Glutamatergic neuron (in vitro differentiated cells): ENCODE measurements around the gene MARK4. TPM values are rescaled to one million over a fixed set of nuclear protein-coding genes. Genes with fewer than 3 reads are reported as not detected.

Source experiments
- DNase-seq: peaks from one replicate; pipeline ENCODE4 v3.0.0; 2022
- H3K27ac Mint-ChIP-seq: one replicate; pipeline ENCODE4 v1.8.0; 2020; ENCODE audit warnings: mild to moderate bottlenecking, mixed read lengths, inconsistent platforms; ENCODE audit not compliant: unreplicated experiment
- H3K27me3 Mint-ChIP-seq: one replicate; pipeline ENCODE4 v1.8.0; 2020; ENCODE audit warnings: mild to moderate bottlenecking, moderate library complexity, mixed read lengths, inconsistent platforms; ENCODE audit not compliant: unreplicated experiment
- H3K36me3 Mint-ChIP-seq: one replicate; pipeline ENCODE4 v1.8.0; 2020; ENCODE audit warnings: mild to moderate bottlenecking, mixed read lengths, inconsistent platforms; ENCODE audit not compliant: unreplicated experiment
- H3K4me1 Mint-ChIP-seq: one replicate; pipeline ENCODE4 v1.8.0; 2020; ENCODE audit warnings: mild to moderate bottlenecking, low read depth, mixed read lengths, inconsistent platforms; ENCODE audit not compliant: unreplicated experiment
- H3K4me3 Mint-ChIP-seq: one replicate; pipeline ENCODE4 v1.8.0; 2020; ENCODE audit warnings: mild to moderate bottlenecking, mixed read lengths, inconsistent platforms; ENCODE audit not compliant: unreplicated experiment
- H3K9me3 Mint-ChIP-seq: one replicate; pipeline ENCODE4 v1.8.0; 2020; ENCODE audit warnings: mild to moderate bottlenecking, moderate library complexity, mixed read lengths, inconsistent platforms; ENCODE audit not compliant: unreplicated experiment
- CTCF ChIP-seq: fragments of 200-600 bp; sonication (generic); IDR thresholded peaks from one replicate; pipeline ENCODE4 v1.5.0; 2021; ENCODE audit not compliant: partially characterized antibody, unreplicated experiment
- total RNA-seq: library from RNA; stranded (reverse); fragmentation: NEBNext Ultra II Directional; extraction: Animal tissue kit (Norgen Biotek cat#: 25700); gene quantifications from one replicate; pipeline ENCODE4 v1.2.1, GENCODE V29; 2021; ENCODE audit not compliant: unreplicated experiment

MARK4 gene
- total RNA-seq, 1 donor from 2014 or later: 110 TPM

- no peak overlapping the region for H3K27ac Mint-ChIP-seq
- peaks cover 7% of the 10 kb centered on the region for H3K27me3 Mint-ChIP-seq
- H3K9me3 Mint-ChIP-seq: peaks cover 2% of the 10 kb centered on the region
- peak overlapping the region; percentile 98 for H3K4me3 Mint-ChIP-seq
- no peak for TF ChIP-seq CTCF
- H3K4me1 Mint-ChIP-seq: peaks cover 8% of the 10 kb centered on the region
- no peaks in the 10 kb centered on the region for H3K36me3 Mint-ChIP-seq
- no peak for DNase-seq
Observed at GRCh38 chr19:45249261-45250033, 1.6 kb upstream of the MARK4 start.

- peak overlapping the region; percentile 95 for H3K27ac Mint-ChIP-seq
- no peak for DNase-seq
Observed at GRCh38 chr19:45250216-45250831, 747 bp upstream of the MARK4 start.

GRCh38 chr19:45251452-45252354 lies 632 bp downstream of the MARK4 start:
- no peak for TF ChIP-seq CTCF
- peak overlapping the region; percentile 84 for H3K4me3 Mint-ChIP-seq
- peaks cover 4% of the 10 kb centered on the region for H3K9me3 Mint-ChIP-seq
- no peaks in the 10 kb centered on the region for H3K36me3 Mint-ChIP-seq
- peaks cover 10% of the 10 kb centered on the region for H3K27me3 Mint-ChIP-seq
- peak; percentile 50 for DNase-seq
- H3K27ac Mint-ChIP-seq: no peak overlapping the region
- peaks cover 11% of the 10 kb centered on the region for H3K4me1 Mint-ChIP-seq

More at GRCh38 chr19:45250216-45250831, 747 bp upstream of the MARK4 start:
- Mint-ChIP-seq H3K4me3 (peak overlapping the region; percentile 98), H3K27me3 (peaks cover 7% of the 10 kb centered on the region), H3K36me3 (no peaks in the 10 kb centered on the region), H3K4me1 (peaks cover 8% of the 10 kb centered on the region), H3K9me3 (peaks cover 2% of the 10 kb centered on the region)
- no peak for TF ChIP-seq CTCF

- no peak for DNase-seq
- no peak overlapping the region for H3K27ac Mint-ChIP-seq
- TF ChIP-seq CTCF: no peak
- no peaks in the 10 kb centered on the region for H3K36me3 Mint-ChIP-seq
- peaks cover 5% of the 10 kb centered on the region for H3K9me3 Mint-ChIP-seq
- peaks cover 10% of the 10 kb centered on the region for H3K27me3 Mint-ChIP-seq
- H3K4me3 Mint-ChIP-seq: peak overlapping the region; percentile 74
- H3K4me1 Mint-ChIP-seq: peaks cover 11% of the 10 kb centered on the region
Observed at GRCh38 chr19:45253396-45254027, 2.4 kb downstream of the MARK4 start.
